HG03135 (cell line): ENCODE measurements around the gene MYH15.
A peak's percentile ranks its signal among the peaks of the same experiment; 100 is the strongest.

ENCODE experiments used
- ATAC-seq: cut with Tn5 transposase; IDR thresholded peaks from one replicate; pipeline ENCODE4 v1.9.1; 2021; ENCODE audit warnings: mild to moderate bottlenecking, moderate library complexity; ENCODE audit not compliant: unreplicated experiment

The MYH15 gene

DNA sequence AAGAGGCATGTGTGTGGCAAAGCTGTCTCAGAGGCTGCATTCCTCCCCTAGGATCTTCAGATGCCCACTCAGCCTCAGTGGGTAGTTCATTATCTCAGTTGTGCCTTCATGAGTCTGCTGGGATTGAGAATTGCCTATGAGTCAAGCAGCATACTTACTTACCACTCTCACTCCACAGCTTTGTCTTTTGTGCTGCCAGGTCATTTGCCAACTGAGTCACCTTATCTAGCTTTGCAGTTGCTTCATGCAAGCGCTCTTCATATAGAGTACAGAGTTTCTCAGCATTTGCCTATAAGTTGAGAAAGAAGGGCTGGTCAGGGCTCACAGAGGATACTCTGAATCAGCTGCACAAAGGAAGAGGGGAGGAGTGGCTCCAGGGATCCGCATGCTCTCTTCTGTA, 89.5 kb downstream of the MYH15 start:
- no peak for ATAC-seq

DNA sequence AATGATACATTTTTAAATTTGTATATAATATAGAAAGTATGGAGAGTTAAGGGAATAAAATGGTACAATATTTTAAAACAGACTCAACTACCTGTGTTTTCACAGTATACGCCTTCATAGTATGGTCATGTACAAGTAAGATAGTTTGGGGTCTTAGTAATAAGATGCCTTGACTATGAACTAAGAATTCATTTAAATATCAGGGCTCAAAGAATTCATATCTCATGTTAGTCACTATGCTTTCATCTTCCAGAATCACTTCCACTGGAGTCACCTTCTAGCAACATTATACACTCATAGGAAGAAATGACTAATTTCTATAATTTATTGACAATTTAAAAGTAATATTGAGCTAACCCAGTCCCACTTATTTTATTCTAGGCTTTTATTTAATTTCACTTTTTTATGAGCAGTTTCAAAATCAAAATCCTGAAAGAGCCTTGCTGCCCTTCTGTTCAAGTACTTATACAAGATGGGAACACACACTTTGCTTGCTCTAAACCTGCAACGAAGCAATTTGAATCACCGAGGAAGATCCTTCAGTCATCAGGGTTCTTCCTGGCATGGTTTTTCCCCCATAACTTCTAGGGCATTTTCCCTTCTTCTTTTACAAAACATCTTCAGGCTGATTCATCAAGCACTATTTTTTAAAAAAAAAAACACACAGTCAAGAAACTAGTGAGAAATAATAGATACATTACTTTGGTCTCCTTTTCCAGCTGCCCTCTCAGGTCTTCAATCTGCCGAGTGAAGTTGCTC, 94.1 kb downstream of the MYH15 start:
- ATAC-seq, result no peak

DNA sequence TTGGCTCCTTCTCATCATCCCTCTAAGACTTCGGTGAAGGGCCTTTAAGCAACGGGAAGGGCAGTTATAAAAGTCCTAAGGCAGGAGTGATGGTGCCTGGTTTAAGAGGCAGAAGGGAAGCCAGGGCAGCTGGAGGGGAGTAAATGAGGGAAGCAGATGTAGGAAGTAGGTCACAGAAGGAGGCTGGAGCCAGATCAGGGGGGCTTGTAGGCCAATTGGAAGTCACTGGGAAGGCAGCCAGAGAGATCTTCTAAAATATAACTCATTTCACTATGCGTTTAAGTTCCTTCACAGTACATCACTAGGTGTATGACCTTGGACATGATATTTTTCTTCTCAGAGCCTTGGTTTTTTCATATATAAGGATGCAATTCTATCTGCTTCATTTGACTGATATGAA, 94.7 kb downstream of the MYH15 start:
- ATAC-seq, result no peak

DNA sequence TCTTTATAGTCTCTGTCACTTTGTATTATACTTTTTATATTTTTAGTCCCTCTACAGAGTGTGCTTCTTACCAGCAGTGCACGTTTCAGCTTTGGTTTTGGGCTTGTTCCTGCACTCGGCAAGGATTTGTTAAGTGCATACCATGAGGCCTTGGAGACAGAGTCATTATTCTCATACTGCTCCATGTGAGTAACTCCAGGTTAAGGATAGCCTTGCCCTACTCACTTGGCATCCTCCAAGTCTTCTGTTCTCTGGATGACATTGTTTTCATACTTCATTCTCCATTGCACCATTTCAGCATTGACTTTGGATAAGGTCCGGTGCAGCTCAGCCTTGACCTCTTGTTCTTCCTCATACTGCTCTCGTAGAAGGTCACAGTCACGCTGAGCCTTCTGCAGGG, 96.4 kb downstream of the MYH15 start:
- ATAC-seq, result no peak

DNA sequence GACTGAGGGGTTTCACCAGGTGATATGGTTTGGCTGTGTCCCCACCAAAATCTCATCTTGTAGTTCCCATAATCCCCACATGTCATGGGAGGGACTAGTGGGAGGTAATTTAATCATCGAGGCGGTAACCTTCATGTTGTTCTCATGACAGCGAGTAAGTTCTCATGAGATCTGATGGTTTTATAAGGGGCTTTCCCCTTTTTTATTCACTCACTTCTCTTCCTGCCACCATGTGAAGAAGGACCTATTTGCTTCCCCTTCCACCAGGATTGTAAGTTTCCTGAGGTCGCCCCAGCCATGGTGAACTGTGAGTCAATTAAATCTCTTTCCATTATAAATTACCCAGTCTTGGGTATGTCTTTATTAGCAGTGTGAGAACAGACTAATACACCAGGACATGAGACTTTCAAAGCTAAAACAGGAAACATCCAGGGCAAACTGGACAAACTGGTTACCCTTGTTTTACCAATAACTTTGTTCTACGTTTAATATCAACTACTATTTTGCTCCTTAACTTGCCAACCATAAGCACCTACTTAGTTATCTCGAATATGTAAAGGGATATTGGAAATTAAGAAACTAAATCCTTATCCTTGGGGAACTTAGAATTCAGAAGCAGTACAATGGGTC, 98.2 kb downstream of the MYH15 start:
- no peak for ATAC-seq

DNA sequence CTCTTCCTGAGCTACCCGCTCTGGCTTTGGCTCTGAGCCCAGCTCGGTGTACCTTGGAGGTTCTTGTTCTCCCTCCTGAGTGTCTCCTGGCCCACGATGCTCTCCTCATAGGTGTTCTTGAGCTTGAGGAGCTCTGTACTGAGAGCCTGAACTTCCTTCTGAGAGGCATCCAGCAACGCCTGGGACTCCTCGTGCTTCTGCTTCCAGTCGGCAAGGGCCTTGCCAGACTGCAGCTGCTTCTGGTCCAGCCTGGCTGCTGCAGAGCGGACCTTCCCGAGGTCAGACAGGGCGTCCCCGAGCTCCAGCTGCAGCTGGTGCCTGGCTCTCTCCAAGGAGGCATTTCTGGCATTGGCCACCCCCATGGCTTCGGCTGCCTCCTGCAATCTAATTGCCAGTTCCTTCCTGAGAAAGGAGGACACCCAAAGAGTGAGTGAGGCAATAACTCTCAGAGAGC, 99.8 kb downstream of the MYH15 start:
- no peak for ATAC-seq

DNA sequence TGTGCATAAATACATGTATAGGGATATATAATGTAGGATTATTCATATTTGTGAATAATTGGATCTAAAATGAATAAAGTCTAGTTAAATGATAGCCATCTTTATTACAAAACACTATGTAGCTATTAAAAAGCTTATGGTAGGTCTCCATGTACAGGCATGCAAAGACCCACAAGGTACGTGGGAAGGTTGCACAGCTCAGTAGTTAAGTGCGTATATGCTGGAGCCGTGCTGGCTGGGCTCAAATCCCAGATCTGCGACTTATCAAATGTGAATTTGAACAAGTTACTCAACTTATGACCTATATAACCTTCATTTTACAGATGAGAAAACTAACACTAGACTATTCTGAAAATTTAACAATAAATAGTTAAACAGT, 100.6 kb downstream of the MYH15 start:
- ATAC-seq, result no peak

DNA sequence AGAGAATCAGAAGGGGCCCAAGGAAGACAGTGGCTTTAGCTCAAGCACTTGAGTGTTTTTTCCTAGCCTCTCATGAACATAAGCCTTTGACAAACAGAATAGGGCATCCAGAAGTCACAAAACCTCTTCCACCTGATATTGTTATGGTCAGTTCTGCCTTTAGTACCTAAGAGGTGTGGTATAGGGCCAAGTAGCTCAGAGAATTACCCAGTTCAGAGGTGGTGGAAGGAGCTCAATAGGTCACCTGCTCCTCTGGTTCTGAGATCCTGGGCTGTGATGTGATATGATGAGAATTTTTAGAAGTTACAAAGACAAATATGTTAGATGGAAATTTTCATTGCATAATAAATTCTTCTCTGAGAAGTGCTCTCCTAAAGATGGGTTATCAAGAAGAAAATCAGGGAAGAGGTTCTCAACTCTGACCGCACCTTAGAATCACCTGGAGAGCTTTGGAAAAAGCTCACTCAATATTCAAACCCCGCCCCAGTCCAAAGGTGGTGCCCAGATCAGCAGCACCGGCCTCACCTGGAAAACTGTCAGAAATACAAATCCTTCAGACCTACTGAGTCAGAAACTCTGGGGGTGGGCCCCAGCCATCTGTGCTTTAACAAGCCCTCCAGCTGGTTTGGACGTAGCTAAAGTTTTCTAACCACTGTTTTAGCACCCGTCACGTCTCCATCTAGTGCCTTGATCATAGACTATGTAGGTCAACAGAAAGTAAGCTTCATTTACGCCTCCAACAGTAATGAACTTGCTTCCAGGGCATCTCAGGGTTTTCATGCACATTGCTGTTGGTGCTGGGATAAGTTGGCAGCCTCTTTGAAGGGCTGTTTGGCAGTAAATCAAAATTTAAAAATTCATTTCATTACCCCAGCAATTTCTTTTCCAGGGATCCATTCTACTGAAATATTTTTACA, 101.3 kb downstream of the MYH15 start:
- no peak for ATAC-seq

DNA sequence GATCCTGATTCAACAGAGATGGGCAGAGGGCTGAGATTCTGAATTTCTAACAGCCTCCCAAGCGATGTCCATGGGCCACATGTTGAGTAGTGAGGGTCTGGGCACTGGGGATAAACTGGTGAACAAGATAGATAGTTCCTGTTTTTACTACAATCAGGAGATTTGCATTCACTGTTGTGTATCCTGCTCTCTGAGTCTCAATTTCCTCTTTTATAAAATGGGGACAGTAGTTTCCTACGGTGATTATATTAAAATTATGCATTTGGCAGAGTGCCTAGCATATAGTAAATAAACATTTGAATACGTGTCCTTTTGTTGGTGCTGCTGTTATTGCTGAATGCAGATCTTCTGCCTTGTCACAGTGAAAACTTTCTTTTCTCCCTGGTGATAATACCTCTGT, 102.5 kb downstream of the MYH15 start:
- ATAC-seq, result no peak

DNA sequence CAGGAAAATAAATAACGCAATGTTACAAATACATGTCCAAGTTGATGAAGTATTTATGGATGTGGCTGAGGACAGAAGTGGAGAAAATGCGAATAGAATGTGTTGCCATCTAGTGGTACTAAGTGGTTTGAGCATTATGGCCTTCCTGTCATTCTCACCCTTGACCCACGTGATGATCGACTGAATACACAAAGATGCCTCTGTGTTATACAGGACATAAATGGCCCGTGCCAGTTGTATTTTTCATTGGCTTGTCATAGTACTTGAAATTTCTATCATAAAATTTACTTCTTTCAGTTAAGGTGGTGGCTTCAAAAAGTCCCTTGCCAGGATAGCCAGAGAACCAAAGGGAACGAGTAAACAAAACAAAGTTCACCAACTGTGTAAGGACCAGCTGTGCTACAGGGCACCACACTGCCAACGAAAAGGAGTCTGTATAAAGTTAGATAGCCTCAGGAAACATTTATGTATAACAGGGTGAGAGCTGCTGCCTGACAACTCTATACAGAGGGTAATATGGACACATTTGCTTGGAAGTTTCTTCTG, 103.7 kb downstream of the MYH15 start:
- ATAC-seq, result peak; percentile 95

DNA sequence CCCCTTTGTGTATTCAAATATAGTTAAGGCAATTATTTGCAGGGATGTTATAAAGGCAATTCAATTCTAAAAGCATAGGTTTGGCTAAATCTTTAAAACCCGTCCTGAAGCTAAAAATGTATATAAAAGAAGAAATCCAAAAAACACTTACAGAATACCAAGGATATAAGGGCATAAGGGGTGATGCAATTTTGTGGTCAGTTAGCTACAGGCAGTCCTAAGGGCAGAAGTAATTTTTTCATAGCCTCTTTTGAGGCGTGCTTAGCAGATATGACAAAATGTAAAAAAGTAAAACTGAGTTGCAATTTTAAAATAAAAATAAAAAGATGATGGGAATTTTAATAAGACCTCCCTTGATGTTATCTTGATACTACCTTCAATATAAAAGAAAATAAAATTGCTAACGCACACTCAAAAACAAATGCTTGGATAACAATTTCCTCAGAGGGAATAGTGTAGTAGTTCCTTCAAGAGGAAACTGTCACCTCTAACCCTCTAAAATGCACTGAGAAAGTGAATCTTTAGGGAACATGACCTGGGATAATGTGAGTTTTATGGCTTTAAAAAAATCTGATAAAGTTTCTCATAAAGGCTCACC, 104.2 kb downstream of the MYH15 start:
- peak; percentile 19 for ATAC-seq

DNA sequence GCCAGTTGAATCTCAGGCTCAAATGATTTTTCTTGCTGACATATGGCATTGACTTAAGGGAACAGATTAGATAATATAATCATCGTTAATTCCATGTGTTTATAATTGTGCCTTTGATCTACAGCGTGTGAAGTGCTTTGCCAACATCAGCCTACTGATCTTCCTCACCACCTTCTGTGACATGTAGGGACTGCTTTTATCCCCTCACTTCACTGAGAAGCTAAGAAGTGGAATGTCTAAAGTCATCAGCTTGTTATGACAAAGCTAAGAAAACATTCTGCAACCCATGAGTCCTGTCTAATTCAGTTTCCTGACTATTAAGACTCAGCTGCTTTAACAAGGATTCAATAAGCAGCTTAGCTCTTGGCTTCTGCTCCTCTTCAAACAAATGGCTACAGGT, 106.0 kb downstream of the MYH15 start:
- no peak for ATAC-seq

DNA sequence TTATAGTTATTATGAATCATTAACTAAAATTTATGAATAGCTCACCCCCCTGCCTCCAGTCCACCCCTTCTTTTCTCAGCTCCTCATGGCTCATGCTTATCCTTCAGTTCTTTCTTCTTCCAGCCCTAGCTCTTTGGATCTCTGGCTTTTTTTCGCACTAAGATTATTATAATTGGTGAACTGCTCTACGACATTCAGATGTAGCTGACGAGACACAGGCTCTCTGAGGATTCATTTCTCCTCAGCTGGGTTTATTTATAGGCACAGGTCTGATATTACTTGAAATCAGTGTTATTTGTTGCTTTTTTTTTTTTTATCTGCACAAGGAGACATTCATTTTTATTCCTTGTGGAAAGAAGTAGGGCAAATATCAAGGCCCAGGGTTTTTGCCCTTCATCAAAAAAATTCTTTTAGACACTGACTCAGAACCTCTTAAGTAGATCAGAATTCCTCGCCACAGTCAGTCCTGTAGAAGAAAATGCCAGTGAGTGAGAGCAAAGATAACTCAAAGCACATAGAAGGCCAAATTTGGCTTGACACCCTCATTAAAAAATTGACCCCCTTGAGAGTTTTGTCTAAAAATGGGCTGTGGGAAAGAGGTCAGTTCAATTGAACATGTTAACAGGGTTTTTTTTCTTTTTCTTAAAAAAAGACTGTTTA, 106.6 kb downstream of the MYH15 start:
- no peak for ATAC-seq

DNA sequence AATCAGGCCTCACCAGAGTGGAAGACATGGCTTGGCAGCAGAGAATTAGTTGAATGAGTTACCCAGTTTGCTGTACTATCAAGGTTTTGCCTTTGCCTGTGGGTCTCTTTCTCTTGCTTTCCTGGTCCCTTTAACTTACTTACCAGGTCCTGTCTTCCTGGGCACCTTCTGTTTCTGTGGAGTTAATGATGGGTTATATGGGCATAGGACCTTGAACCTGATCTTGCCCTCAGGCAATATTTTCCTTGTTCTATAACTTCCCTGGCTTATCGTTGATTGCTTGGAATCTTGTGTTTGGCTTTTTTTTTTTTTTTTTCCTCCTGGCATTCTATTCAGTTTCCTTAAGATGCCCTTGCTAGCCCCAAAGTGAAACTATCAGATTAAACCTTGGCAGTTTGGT, 107.2 kb downstream of the MYH15 start:
- no peak for ATAC-seq

DNA sequence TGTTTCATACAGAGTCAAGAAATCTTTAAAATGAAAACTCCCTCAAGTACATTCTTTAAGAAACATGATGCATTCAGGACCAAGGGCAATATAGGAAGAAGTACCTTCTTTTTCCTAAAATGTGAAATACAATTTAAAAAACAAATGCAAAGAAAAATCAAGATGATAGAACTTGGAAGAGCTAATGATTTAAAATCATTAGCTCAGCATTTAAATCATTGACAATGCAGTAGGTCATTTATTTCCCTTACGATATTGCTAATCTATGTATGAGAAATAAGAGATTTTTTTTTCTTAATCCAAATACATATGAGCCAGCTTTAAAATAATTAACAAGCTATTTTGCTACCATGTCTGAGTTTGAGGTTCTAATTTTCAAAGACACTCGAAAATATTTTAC, 108.6 kb downstream of the MYH15 start:
- no peak for ATAC-seq

DNA sequence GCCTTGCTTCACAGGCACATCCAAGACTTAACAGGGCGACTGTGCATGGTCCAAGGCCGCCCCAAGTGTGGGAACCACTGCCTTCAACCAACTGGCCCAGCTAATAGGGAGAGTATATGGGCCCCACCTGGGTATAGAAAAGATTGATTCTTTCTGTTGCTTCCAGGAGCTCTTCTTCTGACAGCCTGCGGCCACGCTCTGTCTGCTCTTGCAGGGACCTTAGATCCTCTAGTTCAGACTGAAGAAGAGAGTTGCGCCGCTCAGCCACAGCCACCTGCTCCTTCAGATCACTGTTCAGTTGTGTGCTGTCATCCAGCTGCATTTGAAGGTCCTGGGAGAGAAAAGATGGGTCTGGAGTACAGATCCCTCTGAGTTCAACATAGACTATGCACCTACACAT, 111.9 kb downstream of the MYH15 start:
- ATAC-seq, result no peak

DNA sequence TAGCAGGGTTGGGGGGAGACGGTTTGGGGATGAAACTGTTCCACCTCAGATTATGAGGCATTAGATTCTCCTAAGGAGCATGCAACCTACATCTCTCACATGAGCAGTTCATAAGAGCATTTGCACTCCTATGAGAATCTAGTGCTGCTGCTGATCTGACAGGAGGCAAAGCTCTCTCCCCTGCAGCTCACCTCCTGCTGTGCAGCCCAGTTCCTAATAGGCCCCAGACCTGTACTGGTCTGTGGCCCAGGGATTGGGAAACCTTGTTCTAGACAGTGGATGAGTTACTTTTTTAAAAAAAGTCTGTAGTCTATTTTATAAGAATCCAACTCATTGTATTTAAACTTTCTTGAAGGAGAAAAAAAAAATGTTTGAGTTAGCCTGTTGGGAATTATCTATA, 114.1 kb downstream of the MYH15 start:
- no peak for ATAC-seq

DNA sequence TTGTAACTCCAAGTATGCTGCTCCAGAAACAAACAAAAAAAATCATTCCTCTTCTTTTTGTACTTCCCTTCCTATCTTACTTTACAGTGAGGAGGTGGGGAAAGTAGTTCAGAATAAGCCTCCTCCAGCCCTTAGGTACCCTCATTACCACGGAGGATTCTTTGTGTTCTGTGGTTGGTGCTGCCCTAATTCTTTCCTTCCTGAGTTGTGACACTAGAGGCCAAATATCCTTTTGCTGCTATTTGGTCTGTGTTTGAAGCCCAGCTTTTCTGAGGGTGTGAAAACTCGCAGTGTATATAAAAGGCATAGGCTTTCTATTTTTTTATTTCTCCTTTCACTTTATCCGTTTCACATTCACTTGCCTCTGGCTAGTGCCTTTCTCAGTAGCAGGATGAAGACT, 115.8 kb downstream of the MYH15 start:
- no peak for ATAC-seq

DNA sequence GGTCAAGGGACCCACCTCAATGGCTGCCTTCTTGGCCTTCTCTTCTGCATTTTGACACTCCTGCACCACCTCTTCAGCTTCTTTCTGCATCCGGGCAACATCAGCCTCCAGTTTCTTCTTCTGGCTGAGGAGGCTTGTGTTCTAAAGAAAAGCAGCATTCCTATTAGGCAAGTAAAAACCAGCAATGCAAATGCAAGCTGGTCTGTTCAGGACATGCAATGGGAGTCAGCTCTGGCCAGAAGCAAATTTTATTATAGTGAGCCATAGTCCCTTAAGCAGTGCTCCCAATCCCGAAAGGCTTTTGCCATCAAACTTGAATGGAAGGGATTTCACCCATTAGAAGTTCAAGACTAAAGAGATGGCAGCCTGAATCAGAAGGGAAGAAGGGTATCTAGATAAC, 116.4 kb downstream of the MYH15 start:
- ATAC-seq, result no peak

DNA sequence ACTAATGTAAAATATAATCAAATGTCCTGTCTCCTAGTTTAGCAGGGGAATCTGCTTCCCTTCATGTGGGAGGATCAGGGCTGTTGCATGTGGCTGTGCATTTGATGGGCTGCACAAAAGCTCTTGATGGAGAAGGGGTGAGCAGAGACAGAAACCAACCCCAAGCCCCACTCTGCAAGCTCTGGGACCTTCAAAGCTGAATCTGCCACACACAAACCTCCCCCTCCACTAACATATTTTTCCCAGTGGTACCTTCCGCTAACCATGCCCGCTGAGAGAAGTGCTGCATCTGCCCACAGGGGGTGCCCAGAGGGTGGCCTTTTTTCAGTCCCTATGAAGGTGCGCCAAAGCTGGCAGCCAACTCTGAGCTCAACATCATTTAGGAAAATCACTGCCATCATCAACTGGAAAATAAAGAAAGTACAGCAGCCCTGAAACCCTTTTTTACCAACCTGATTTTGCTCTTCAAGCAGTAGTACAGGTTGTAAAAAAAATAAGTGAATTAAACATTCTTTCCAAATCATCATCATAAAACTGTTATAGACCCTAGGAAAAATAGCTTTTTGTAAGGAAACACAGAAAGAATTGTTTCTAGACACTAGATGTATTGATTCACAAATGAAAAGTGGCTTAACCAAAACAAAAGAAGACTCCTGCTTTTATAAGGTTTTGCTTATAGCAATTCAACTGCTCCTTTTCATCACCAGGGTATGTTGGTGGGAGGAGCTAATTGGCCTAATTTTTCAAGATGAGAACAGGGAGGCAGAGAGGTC, 117.1 kb downstream of the MYH15 start:
- no peak for ATAC-seq
